H9 (cell line): ENCODE data around the gene PTCHD1. TPM values are rescaled to one million over a fixed set of nuclear protein-coding genes. Genes with fewer than 3 reads are reported as not detected.

Experiments
- DNase-seq: peaks from one replicate; pipeline ENCODE4 v3.0.0-alpha.2; 2017
- H2AFZ ChIP-seq: one replicate; pipeline ENCODE4 v1.6.1; 2013; ENCODE audit warnings: mild to moderate bottlenecking, low read length, control low read depth, moderate library complexity
- H2AK5ac ChIP-seq: 2 replicates; pipeline ENCODE4 v1.6.1; 2013; ENCODE audit warnings: low read length, control low read depth, mixed read lengths; ENCODE audit not compliant: insufficient read length
- H2BK120ac ChIP-seq: one replicate; pipeline ENCODE4 v1.6.1; 2013; ENCODE audit warnings: low read depth, mild to moderate bottlenecking, low read length, control low read depth, inconsistent platforms; ENCODE audit not compliant: poor library complexity, severe bottlenecking
- H2BK12ac ChIP-seq: 2 replicates; pipeline ENCODE4 v1.6.1; 2013; ENCODE audit warnings: low read length, control low read depth, mixed read lengths, low read depth; ENCODE audit not compliant: insufficient read length
- H2BK15ac ChIP-seq: 2 replicates; pipeline ENCODE4 v1.6.1; 2013; ENCODE audit warnings: low read depth, low read length, control low read depth
- H2BK20ac ChIP-seq: one replicate; pipeline ENCODE4 v1.6.1; 2013; ENCODE audit warnings: low read depth, mild to moderate bottlenecking, low read length, control low read depth, inconsistent platforms; ENCODE audit not compliant: poor library complexity, severe bottlenecking
- H2BK5ac ChIP-seq: 2 replicates; pipeline ENCODE4 v1.6.1; 2013; ENCODE audit warnings: low read length, control low read depth, mixed read lengths; ENCODE audit not compliant: insufficient read length
- H3K14ac ChIP-seq: 2 replicates; pipeline ENCODE4 v1.6.1; 2013; ENCODE audit warnings: low read length, control low read depth; ENCODE audit not compliant: insufficient read depth
- H3K18ac ChIP-seq: 2 replicates; pipeline ENCODE4 v1.6.1; 2013; ENCODE audit warnings: low read depth, mild to moderate bottlenecking, mixed read lengths, low read length, control low read depth; ENCODE audit not compliant: insufficient read length
- H3K23ac ChIP-seq: 2 replicates; pipeline ENCODE4 v1.6.1; 2013; ENCODE audit warnings: low read length, control low read depth, mixed read lengths, low read depth; ENCODE audit not compliant: insufficient read length
- H3K23me2 ChIP-seq: 2 replicates; pipeline ENCODE4 v1.6.1; 2013; ENCODE audit warnings: low read depth, mild to moderate bottlenecking, mixed read lengths, low read length, control low read depth; ENCODE audit not compliant: insufficient read length, poor library complexity, severe bottlenecking
- H3K27ac ChIP-seq: 2 replicates; pipeline ENCODE4 v1.5.1; 2013; ENCODE audit warnings: low read length, control low read depth, mixed read lengths, low read depth; ENCODE audit not compliant: insufficient read length
- H3K27me3 ChIP-seq: 2 replicates; pipeline ENCODE4 v1.6.1; 2013; ENCODE audit warnings: low read length, control low read depth, inconsistent platforms; ENCODE audit not compliant: insufficient read depth
- H3K4ac ChIP-seq: 2 replicates; pipeline ENCODE4 v1.6.1; 2013; ENCODE audit warnings: low read depth, mild to moderate bottlenecking, control low read depth, inconsistent platforms, low read length, moderate library complexity
- H3K4me1 ChIP-seq: 2 replicates; pipeline ENCODE4 v1.6.1; 2013; ENCODE audit warnings: low read length, control low read depth, inconsistent platforms; ENCODE audit not compliant: insufficient read depth
- H3K4me2 ChIP-seq: 2 replicates; pipeline ENCODE4 v1.6.1; 2013; ENCODE audit warnings: low read length, control low read depth, mixed read lengths; ENCODE audit not compliant: insufficient read length, insufficient read depth
- H3K56ac ChIP-seq: 2 replicates; pipeline ENCODE4 v1.6.1; 2013; ENCODE audit warnings: low read depth, mild to moderate bottlenecking, mixed read lengths, low read length, control low read depth; ENCODE audit not compliant: insufficient read length
- H3K79me1 ChIP-seq: 2 replicates; pipeline ENCODE4 v1.6.1; 2013; ENCODE audit warnings: low read depth, mild to moderate bottlenecking, moderate library complexity, low read length, control low read depth, inconsistent platforms; ENCODE audit not compliant: insufficient read depth, poor library complexity, severe bottlenecking
- H3K79me2 ChIP-seq: 2 replicates; pipeline ENCODE4 v1.6.1; 2013; ENCODE audit warnings: low read length, control low read depth, inconsistent platforms; ENCODE audit not compliant: insufficient read depth
- H3K9ac ChIP-seq: 2 replicates; pipeline ENCODE4 v1.6.1; 2013; ENCODE audit warnings: low read length, control low read depth, mixed read lengths; ENCODE audit not compliant: insufficient read length; ENCODE audit errors: extremely low read depth
- H3K9me3 ChIP-seq: one replicate; pipeline ENCODE4 v1.6.1; 2013; ENCODE audit warnings: low read depth, low read length, inconsistent platforms; ENCODE audit not compliant: control insufficient read depth
- H3T11ph ChIP-seq: one replicate; pipeline ENCODE4 v1.6.1; 2013; ENCODE audit warnings: mild to moderate bottlenecking, low read length, control low read depth, inconsistent platforms
- H4K20me1 ChIP-seq: one replicate; pipeline ENCODE4 v1.6.1; 2013; ENCODE audit not compliant: control insufficient read depth, insufficient read length, insufficient read depth
- H4K5ac ChIP-seq: 2 replicates; pipeline ENCODE4 v1.6.1; 2013; ENCODE audit warnings: low read depth, mild to moderate bottlenecking, mixed read lengths, low read length, control low read depth; ENCODE audit not compliant: insufficient read length
- H4K8ac ChIP-seq: replicated peaks from 2 replicates; pipeline ENCODE4 v1.6.1; 2013; ENCODE audit warnings: low read length, control low read depth, mixed read lengths, low read depth; ENCODE audit not compliant: insufficient read length
- H4K91ac ChIP-seq: 2 replicates; pipeline ENCODE4 v1.6.1; 2013; ENCODE audit warnings: low read depth, mild to moderate bottlenecking, moderate library complexity, mixed read lengths, low read length, control low read depth; ENCODE audit not compliant: insufficient read length
- H3K27ac Mint-ChIP-seq, 3 experiments: 2 replicates in 2 of 3; 3 replicates in 1 of 3; pipeline ENCODE4 v1.8.0; 2020 to 2021; ENCODE audit warnings: mixed read lengths in 3 of 3, mild to moderate bottlenecking in 1 of 3, moderate library complexity in 1 of 3
- H3K27me3 Mint-ChIP-seq: 2 replicates; pipeline ENCODE4 v1.8.0; 2021; ENCODE audit warnings: low read depth, mild to moderate bottlenecking, moderate library complexity, mixed read lengths
- H3K36me3 Mint-ChIP-seq, 3 experiments: 2 replicates in 2 of 3; 3 replicates in 1 of 3; pipeline ENCODE4 v1.8.0; 2020 to 2021; ENCODE audit warnings: low read depth in 3 of 3, mixed read lengths in 3 of 3; ENCODE audit not compliant: insufficient read depth in 1 of 3
- H3K4me1 Mint-ChIP-seq, 2 experiments: 2 replicates each; pipeline ENCODE4 v1.8.0; 2020; ENCODE audit warnings: mixed read lengths in 2 of 2
- H3K4me3 Mint-ChIP-seq, 2 experiments: 2 replicates in 1 of 2; 3 replicates in 1 of 2; pipeline ENCODE4 v1.8.0; 2020 to 2021; ENCODE audit warnings: mild to moderate bottlenecking in 2 of 2, mixed read lengths in 2 of 2, moderate library complexity in 1 of 2
- H3K9me3 Mint-ChIP-seq, 2 experiments: 2 replicates in 1 of 2; 3 replicates in 1 of 2; pipeline ENCODE4 v1.8.0; 2020; ENCODE audit warnings: mild to moderate bottlenecking in 2 of 2, mixed read lengths in 2 of 2, moderate library complexity in 1 of 2
- WGBS: extraction: QIAGEN DNeasy Blood & Tissue Kit; methylation state at CpG from one replicate; pipeline ENCODE4 v1.1.7; 2013; ENCODE audit warnings: missing lambda C conversion rate, low lambda C conversion rate, mixed read lengths; ENCODE audit not compliant: insufficient read length; ENCODE audit errors: extremely low coverage; 5-methylcytosine and 5-hydroxymethylcytosine counted together
- total RNA-seq: library from RNA; stranded (reverse); gene quantifications from 2 replicates; pipeline ENCODE4 v1.2.1, GENCODE V29; 2021
- TF ChIP-seq, protein P1 (sequence below): fragments of 200-600 bp; sonication (generic); conservative IDR thresholded peaks from 3 replicates; pipeline ENCODE4 v1.8.0; 2021; ENCODE audit warnings: antibody characterized with exemption, mild to moderate bottlenecking

PTCHD1 gene
- total RNA-seq, 1 experiment from 2014 or later: 1.4 TPM

- Histone ChIP-seq H3K23ac (no peak overlapping the region), H3K14ac (no peak overlapping the region), H2BK20ac (no peak overlapping the region), H3K9ac (no peak overlapping the region), H2BK12ac (no peak overlapping the region), H3K4me2 (no peak overlapping the region), H3K79me1 (no peaks in the 10 kb centered on the region), H3K56ac (no peak overlapping the region), H2BK120ac (no peak overlapping the region), H3K79me2 (no peaks in the 10 kb centered on the region), H4K91ac (no peak overlapping the region), H4K8ac (no peak overlapping the region), H2BK5ac (no peak overlapping the region), H3K23me2 (no peaks in the 10 kb centered on the region), H3K27me3 (no peaks in the 10 kb centered on the region), H3K18ac (no peak overlapping the region), H4K5ac (no peak overlapping the region), H2AK5ac (no peak overlapping the region), H4K20me1 (no peaks in the 10 kb centered on the region), H3K4me1 (no peaks in the 10 kb centered on the region; the same call in 1 of the 2 replicates), H2BK15ac (no peak overlapping the region), H3K9me3 (no peaks in the 10 kb centered on the region), H3T11ph (no peak overlapping the region), H2AFZ (no peak overlapping the region), H3K4ac (no peak overlapping the region), H3K27ac (no peak overlapping the region)
- Mint-ChIP-seq H3K27me3 (no peaks in the 10 kb centered on the region), H3K27ac (no peak overlapping the region), H3K4me3 (no peak overlapping the region), H3K9me3 (no peaks in the 10 kb centered on the region), H3K4me1 (peaks cover 5 to 9% of the 10 kb centered on the region in 2 experiments; a peak in 3 of 4 replicates), H3K36me3 (no peaks in the 10 kb centered on the region; a peak in 1 of 7 replicates)
- TF ChIP-seq, protein P1, sequence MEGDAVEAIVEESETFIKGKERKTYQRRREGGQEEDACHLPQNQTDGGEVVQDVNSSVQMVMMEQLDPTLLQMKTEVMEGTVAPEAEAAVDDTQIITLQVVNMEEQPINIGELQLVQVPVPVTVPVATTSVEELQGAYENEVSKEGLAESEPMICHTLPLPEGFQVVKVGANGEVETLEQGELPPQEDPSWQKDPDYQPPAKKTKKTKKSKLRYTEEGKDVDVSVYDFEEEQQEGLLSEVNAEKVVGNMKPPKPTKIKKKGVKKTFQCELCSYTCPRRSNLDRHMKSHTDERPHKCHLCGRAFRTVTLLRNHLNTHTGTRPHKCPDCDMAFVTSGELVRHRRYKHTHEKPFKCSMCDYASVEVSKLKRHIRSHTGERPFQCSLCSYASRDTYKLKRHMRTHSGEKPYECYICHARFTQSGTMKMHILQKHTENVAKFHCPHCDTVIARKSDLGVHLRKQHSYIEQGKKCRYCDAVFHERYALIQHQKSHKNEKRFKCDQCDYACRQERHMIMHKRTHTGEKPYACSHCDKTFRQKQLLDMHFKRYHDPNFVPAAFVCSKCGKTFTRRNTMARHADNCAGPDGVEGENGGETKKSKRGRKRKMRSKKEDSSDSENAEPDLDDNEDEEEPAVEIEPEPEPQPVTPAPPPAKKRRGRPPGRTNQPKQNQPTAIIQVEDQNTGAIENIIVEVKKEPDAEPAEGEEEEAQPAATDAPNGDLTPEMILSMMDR: no peak
- no peak for DNase-seq
- WGBS: no CpG with 5 or more reads among the region's 5 CpGs
These were observed 61.6 kb downstream of the PTCHD1 start for GRCh38 chrX:23396263-23396662.
